K562 (cell line): ENCODE measurements around the gene PRR5. TPM values are rescaled to one million over a fixed set of nuclear protein-coding genes. Genes with fewer than 3 reads are reported as not detected.

Experiments used
- ATAC-seq: fragments of 200-7000 bp; cut with Tn5 transposase; 3 replicates; pipeline ENCODE4 v1.9.1; 2020; ENCODE audit warnings: moderate library complexity
- BruUV-seq: library from RNA; stranded (reverse); fragments of 400-500 nt; replicated peaks from 2 replicates; lab custom pipeline; 2021; lab: Mats Ljungman, UMichigan
- CTCF ChIA-PET: fragments of 300-600 bp; formaldehyde crosslinking; extraction: SDS; loops from one replicate; lab custom pipeline; 2021; ENCODE audit warnings: low intra/inter-chr PET ratio; lab: Yijun Ruan, JAX
- POLR2A ChIA-PET: fragments of 300-600, 350-650 bp; sonication (Branson Sonifier 250); formaldehyde crosslinking; extraction: SDS; loops from one replicate; lab custom pipeline; 2021; ENCODE audit warnings: antibody characterized with exemption, inconsistent platforms; lab: Yijun Ruan, JAX
- DNase-seq, 4 experiments: peaks; one replicate each; pipeline versions ENCODE4 v3.0.0 to v3.0.0-alpha.2; 2011 to 2018; ENCODE audit warnings: low spot score in 3 of 4, mixed read lengths in 3 of 4; ENCODE audit errors: extremely low read depth in 1 of 4
- FAIRE-seq: peaks from 2 replicates; lab custom pipeline; 2011; peaks lifted over from hg19 to GRCh38; lab: Jason Lieb, UNC
- H2AFZ ChIP-seq: 2 replicates; pipeline ENCODE4 v1.6.0; 2011; ENCODE audit warnings: low read depth, low read length, control low read depth, inconsistent platforms
- H3K27ac ChIP-seq: fragments of 200-600 bp; 3 replicates; pipeline ENCODE4 v1.8.0; 2011; ENCODE audit warnings: low read depth, mild to moderate bottlenecking, control low read depth, inconsistent platforms, low read length, moderate library complexity, mixed read lengths; ENCODE audit errors: extremely low read depth
- H3K27me3 ChIP-seq, 2 experiments: fragments of 300-600 bp in 1 of 2; 2 replicates in 1 of 2; 3 replicates in 1 of 2; pipeline versions ENCODE4 v1.6.0 to v1.8.0; 2011; ENCODE audit warnings: inconsistent platforms in 2 of 2, low read length in 2 of 2, mild to moderate bottlenecking in 1 of 2, mixed read lengths in 1 of 2, moderate library complexity in 1 of 2; ENCODE audit not compliant: control insufficient read depth in 2 of 2, insufficient read depth in 2 of 2
- H3K36me3 ChIP-seq: fragments of 300-600 bp; 3 replicates; pipeline ENCODE4 v1.8.0; 2011; ENCODE audit warnings: mild to moderate bottlenecking, low read length, inconsistent platforms; ENCODE audit not compliant: control insufficient read depth, insufficient read depth
- H3K4me1 ChIP-seq, 2 experiments: fragments of 200-600 bp in 1 of 2; replicated peaks in 1 of 2; 2 replicates in 1 of 2; 3 replicates in 1 of 2; pipeline versions ENCODE4 v1.5.1 to v1.8.0; 2011; ENCODE audit warnings: inconsistent platforms in 2 of 2, low read length in 2 of 2, mild to moderate bottlenecking in 1 of 2, mixed read lengths in 1 of 2, moderate library complexity in 1 of 2; ENCODE audit not compliant: control insufficient read depth in 2 of 2, insufficient read depth in 2 of 2
- H3K4me2 ChIP-seq: 2 replicates; pipeline ENCODE4 v1.6.1; 2011; ENCODE audit warnings: low read length, control low read depth, inconsistent platforms, mixed read lengths; ENCODE audit not compliant: insufficient read depth
- H3K4me3 ChIP-seq: fragments of 200-600 bp; sonication (generic), shearing (Covaris generic); 2 replicates; pipeline ENCODE4 v1.5.1; 2016; ENCODE audit warnings: control low read depth, inconsistent platforms
- H3K79me2 ChIP-seq: fragments of 200-600 bp; 3 replicates; pipeline ENCODE4 v1.8.0; 2011; ENCODE audit warnings: low read length, inconsistent platforms; ENCODE audit not compliant: control insufficient read depth, insufficient read depth
- H3K9ac ChIP-seq, 2 experiments: 2 replicates each; pipeline versions ENCODE4 v1.6.0 to v1.6.1; 2011; ENCODE audit warnings: low read depth in 2 of 2, low read length in 2 of 2, control low read depth in 1 of 2, inconsistent platforms in 1 of 2, mild to moderate bottlenecking in 1 of 2, mixed read lengths in 1 of 2; ENCODE audit not compliant: insufficient read depth in 1 of 2
- H3K9me1 ChIP-seq: one replicate; pipeline ENCODE4 v1.6.0; 2011; ENCODE audit warnings: inconsistent platforms, mild to moderate bottlenecking, low read length, moderate library complexity; ENCODE audit not compliant: control insufficient read depth, insufficient read depth
- H3K9me3 ChIP-seq: replicated peaks from 2 replicates; pipeline ENCODE4 v1.5.1; 2011; ENCODE audit warnings: low read depth, low read length, inconsistent platforms; ENCODE audit not compliant: control insufficient read depth, insufficient read depth
- H4K20me1 ChIP-seq: replicated peaks from 2 replicates; pipeline ENCODE4 v1.6.1; 2011; ENCODE audit warnings: low read length, inconsistent platforms, mixed read lengths; ENCODE audit not compliant: control insufficient read depth, insufficient read depth
- BHLHE40 ChIP-seq: IDR thresholded peaks from 2 replicates; pipeline ENCODE4 v1.6.1; 2011; ENCODE audit warnings: low read length, improper control_type of control experiment
- CXXC5 ChIP-seq: fragments of 250-450 bp; sonication (Bioruptor Pico); IDR thresholded peaks from 2 replicates; pipeline ENCODE4 v1.8.0; 2022; ENCODE audit warnings: inconsistent platforms, mild to moderate bottlenecking, moderate library complexity
- EGR1 ChIP-seq: fragments of 450-650 bp; conservative IDR thresholded peaks from 2 replicates; pipeline ENCODE4 v1.6.1; 2017; ENCODE audit warnings: mild to moderate bottlenecking
- MLX ChIP-seq, 2 experiments: fragments of 450-650 bp in 1 of 2; sonication (generic) in 1 of 2; formaldehyde crosslinking; conservative IDR thresholded peaks; 2 replicates each; pipeline versions ENCODE4 v1.4.0 to v1.8.1; 2020 to 2022; ENCODE audit warnings: mild to moderate bottlenecking in 1 of 2, missing genetic modification reagents in 1 of 2
- NFRKB ChIP-seq: fragments of 450-650 bp; IDR thresholded peaks from 2 replicates; pipeline ENCODE4 v1.6.1; 2016; ENCODE audit warnings: low read depth
- RAD51 ChIP-seq: fragments of 450-650 bp; IDR thresholded peaks from 2 replicates; pipeline ENCODE4 v1.7.1; 2016; ENCODE audit warnings: low read depth, mild to moderate bottlenecking, borderline replicate concordance
- ZBTB11 ChIP-seq, 3 experiments: fragments of 200-800 bp in 1 of 3; fragments of 250-450 bp in 1 of 3; fragments of 450-650 bp in 1 of 3; sonication (Bioruptor Pico) in 1 of 3; sonication (Bioruptor generic) in 1 of 3; formaldehyde crosslinking in 1 of 3; IDR thresholded peaks; 2 replicates each; pipeline versions ENCODE4 v1.6.1 to v1.8.0; 2016 to 2022; ENCODE audit warnings: mild to moderate bottlenecking in 2 of 3, missing genetic modification characterization in 2 of 3, missing compliant biosample characterization in 1 of 3, moderate library complexity in 1 of 3
- ZEB2 ChIP-seq: fragments of 450-650 bp; IDR thresholded peaks from 2 replicates; pipeline ENCODE4 v1.6.1; 2016
- ZFP1 ChIP-seq: fragments of 450-650 bp; formaldehyde crosslinking; IDR thresholded peaks from 2 replicates; pipeline ENCODE4 v1.4.0; 2020; ENCODE audit warnings: mild to moderate bottlenecking, mixed read lengths
- ZNF740 ChIP-seq, 3 experiments: fragments of 200-800 bp in 1 of 3; sonication (Bioruptor generic) in 1 of 3; sonication (generic) in 1 of 3; formaldehyde crosslinking in 1 of 3; IDR thresholded peaks; 2 replicates each; pipeline versions ENCODE4 v1.6.1 to v1.8.0; 2016 to 2022; ENCODE audit warnings: mild to moderate bottlenecking in 2 of 3, missing compliant biosample characterization in 2 of 3, missing genetic modification characterization in 2 of 3, missing genetic modification reagents in 1 of 3
- WGBS: fragments of 100-300 bp; shearing (Covaris generic); methylation state at CpG from one replicate; pipeline ENCODE4 v1.1.6; 2016; ENCODE audit warnings: low coverage, mixed read lengths; ENCODE audit not compliant: insufficient coverage; ENCODE audit errors: missing lambda C conversion rate; 5-methylcytosine and 5-hydroxymethylcytosine counted together
- in situ Hi-C: fragments of 300-500 bp; cut with MboI; formaldehyde crosslinking; loops from 4 replicates; pipeline ENCODE4 v1.15.0; 2018; ENCODE audit warnings: inconsistent platforms, mixed read lengths
- intact Hi-C: fragments of 100-400 bp; cut with micrococcal nuclease; formaldehyde crosslinking; loops from 2 replicates; pipeline ENCODE4 v1.14.2; 2022
- polyA plus RNA-seq, 8 experiments: library from polyadenylated mRNA; depleted of rRNA in 4 of 8; stranded (reverse) in 5 of 8; unstranded in 3 of 8; fragments of >200 nt; fragmentation: Nextera tagmentation in 2 of 8; fragmentation: Illumina TruSeq in 1 of 8; extraction: Ambion mirVana in 2 of 8; extraction: Trizol in 1 of 8; gene quantifications; 2 replicates each; pipeline versions ENCODE4 v1.2.1 to v1.2.3, GENCODE V29; 2011 to 2014; ENCODE audit warnings: inconsistent platforms in 1 of 8, missing spikeins in 1 of 8
- total RNA-seq, 7 experiments: library from RNA; depleted of rRNA in 6 of 7; stranded (reverse); fragments of >200 nt in 6 of 7; fragmentation: Illumina TruSeq in 2 of 7; extraction: Trizol in 2 of 7; gene quantifications; 2 replicates each; pipeline versions ENCODE4 v1.2.1 to v1.2.3, GENCODE V29; 2011 to 2021; ENCODE audit warnings: low replicate concordance in 1 of 7
- TF ChIP-seq, protein P1 (sequence below), 2 experiments: fragments of 450-650 bp in 1 of 2; sonication (generic) in 1 of 2; formaldehyde crosslinking in 1 of 2; IDR thresholded peaks in 1 of 2; conservative IDR thresholded peaks in 1 of 2; 2 replicates each; pipeline versions ENCODE4 v1.6.1 to v1.8.1; 2016 to 2023; ENCODE audit warnings: mild to moderate bottlenecking in 2 of 2, moderate library complexity in 2 of 2, inconsistent platforms in 1 of 2, missing genetic modification reagents in 1 of 2
- TF ChIP-seq, protein P2 (sequence below): sonication (generic); formaldehyde crosslinking; IDR thresholded peaks from 2 replicates; pipeline ENCODE4 v1.5.0; 2020; ENCODE audit warnings: missing genetic modification reagents

PRR5 gene
- total and polyA plus RNA-seq, 9 of the 15 experiments (the other 6 are each of a cell fraction or from before 2014, with no cell fraction given), result 0.13 to 21.0 (median 7.5) TPM

DNA sequence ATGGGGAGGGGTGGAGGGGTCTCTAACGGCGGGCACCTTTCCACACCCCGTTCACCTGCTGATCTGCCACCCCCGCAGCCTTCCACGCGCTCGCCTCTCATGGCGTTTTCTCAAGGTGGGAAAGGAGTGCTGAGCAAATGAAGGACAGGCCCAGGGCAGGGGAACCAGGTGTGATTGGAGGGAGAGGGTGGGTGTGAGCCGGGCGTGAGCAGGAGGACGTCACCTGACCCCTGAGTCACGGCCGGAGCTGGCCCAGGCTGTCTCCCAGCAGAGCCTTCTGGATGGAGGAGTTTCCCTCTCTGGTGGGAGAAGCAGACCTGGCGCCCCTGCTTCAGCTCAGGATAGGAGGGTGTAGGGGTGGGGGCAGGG is 36.3 kb downstream of the PRR5 start:
- DNase-seq (peak; percentile 22 to 45 (median 38)), ATAC-seq (peak; percentile 74), FAIRE-seq (no peak)
- Histone ChIP-seq H3K79me2 (no peaks in the 10 kb centered on the region), H3K4me2 (no peak overlapping the region), H3K9me3 (no peaks in the 10 kb centered on the region), H3K27ac (no peak overlapping the region), H4K20me1 (peaks cover 25% of the 10 kb centered on the region), H2AFZ (no peak overlapping the region), H3K36me3 (no peaks in the 10 kb centered on the region), H3K9me1 (no peaks in the 10 kb centered on the region), H3K4me3 (no peak overlapping the region), H3K4me1 (peaks cover 0 to 44% of the 10 kb centered on the region in 2 experiments; a peak in 2 of 5 replicates), H3K9ac (peak overlapping the region in 1 of 2 experiments; percentile 58; a peak in 2 of 4 replicates), H3K27me3 (no peaks in the 10 kb centered on the region)
- intact Hi-C loops, result loop anchor here (5.0 kb wide), 1 partner anchor 56 kb away; no protein-coding TSS in a partner anchor
- 14% methylated on average over 8 of the region's 14 CpGs for WGBS
- in situ Hi-C loops, result no loop called here
- no TSS peak for BruUV-seq
- ChIA-PET POLR2A (interaction anchor here (0.7 to 1.0 kb wide), 2 partner anchors 9 to 11 kb away, joined by 3 read pairs; no protein-coding TSS in a partner anchor), CTCF (no interaction called here)
- TF ChIP-seq ZNF740 (CRISPR knock-in tag; IDR thresholded peaks at IDR 0.05), result no peak
- TF ChIP-seq ZNF740 (tag; IDR thresholded peaks at IDR 0.05), result no peak
- TF ChIP-seq BHLHE40, result peak; percentile 75
- no peak for TF ChIP-seq RAD51
- no peak for TF ChIP-seq ZBTB11 (CRISPR knock-in tag; IDR thresholded peaks at IDR 0.05)
- TF ChIP-seq NFRKB, result no peak
- TF ChIP-seq, protein P1, sequence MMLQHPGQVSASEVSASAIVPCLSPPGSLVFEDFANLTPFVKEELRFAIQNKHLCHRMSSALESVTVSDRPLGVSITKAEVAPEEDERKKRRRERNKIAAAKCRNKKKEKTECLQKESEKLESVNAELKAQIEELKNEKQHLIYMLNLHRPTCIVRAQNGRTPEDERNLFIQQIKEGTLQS (IDR thresholded peaks at IDR 0.05), result 0 out of 2 replicates have a peak, but pooled peaks have one; percentile 10
- TF ChIP-seq, protein P1 (CRISPR knock-in tag; conservative IDR thresholded peaks at IDR 0.05), result no peak
- peak; percentile 38 for TF ChIP-seq EGR1
- no peak for TF ChIP-seq ZEB2
- TF ChIP-seq, protein P2, sequence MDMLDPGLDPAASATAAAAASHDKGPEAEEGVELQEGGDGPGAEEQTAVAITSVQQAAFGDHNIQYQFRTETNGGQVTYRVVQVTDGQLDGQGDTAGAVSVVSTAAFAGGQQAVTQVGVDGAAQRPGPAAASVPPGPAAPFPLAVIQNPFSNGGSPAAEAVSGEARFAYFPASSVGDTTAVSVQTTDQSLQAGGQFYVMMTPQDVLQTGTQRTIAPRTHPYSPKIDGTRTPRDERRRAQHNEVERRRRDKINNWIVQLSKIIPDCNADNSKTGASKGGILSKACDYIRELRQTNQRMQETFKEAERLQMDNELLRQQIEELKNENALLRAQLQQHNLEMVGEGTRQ (CRISPR knock-in tag), result peak; percentile 16; the same call in 1 of the 2 replicates
- TF ChIP-seq ZFP1 (CRISPR knock-in tag), result no peak
- no peak for TF ChIP-seq MLX (CRISPR knock-in tag; conservative IDR thresholded peaks at IDR 0.05)
- no peak for TF ChIP-seq CXXC5 (CRISPR knock-in tag)
